ENCODE data around the gene B3GNT9. TPM values are rescaled to one million over a fixed set of nuclear protein-coding genes. Genes with fewer than 3 reads are reported as not detected.

The B3GNT9 gene
- total and polyA plus RNA-seq, 8 donors: 1.8 to 9.3 (median 3.6) TPM

DNA sequence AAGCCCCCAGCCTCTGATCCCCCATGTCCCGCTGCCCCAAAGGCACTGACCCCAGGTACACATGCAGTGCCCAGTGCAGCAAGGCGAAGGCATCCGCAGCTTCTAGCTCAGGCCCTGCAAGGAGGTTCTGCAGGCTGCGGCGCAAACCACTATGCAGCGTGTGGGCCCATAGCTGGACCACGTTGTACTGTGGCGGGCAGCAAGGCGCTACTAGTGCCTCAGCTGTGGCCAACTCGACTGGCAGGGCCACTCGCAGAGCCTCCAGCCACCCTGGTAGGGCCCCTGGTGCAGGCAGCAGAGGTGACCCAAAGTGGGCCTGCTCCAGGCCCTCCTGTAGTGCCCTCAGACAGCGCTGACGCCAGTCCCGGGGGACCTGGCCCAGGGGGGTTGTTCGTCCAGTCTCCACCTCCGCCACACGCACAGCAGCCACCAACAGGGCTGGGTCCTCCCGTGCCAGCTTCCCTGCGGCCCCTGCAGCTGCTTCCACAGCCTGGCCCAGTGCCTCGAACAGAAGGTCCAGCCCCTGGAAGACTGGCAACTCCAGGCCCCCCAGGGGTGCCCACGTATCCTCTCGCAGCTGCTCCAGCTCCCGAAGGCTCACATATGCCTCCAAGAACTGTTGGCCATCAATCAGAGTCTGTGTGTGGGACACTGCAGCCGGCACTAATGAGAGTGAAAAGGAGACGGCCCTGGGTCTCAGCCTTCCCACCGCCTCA lies 36.5 kb upstream of the B3GNT9 start:
- 74 to 77% methylated on average over 26 of the region's 26 CpGs for WGBS, 2 donors
- no peaks in the 10 kb centered on the region for H3K36me3 ChIP-seq
- H3K27me3 ChIP-seq: no peaks in the 10 kb centered on the region
- H3K4me3 ChIP-seq: no peak overlapping the region
- peak in 2 of 6 donors; percentile 35 to 76 for DNase-seq
- no peak for FAIRE-seq
- H3K27ac ChIP-seq: no peak overlapping the region
- peaks cover 10 to 20% (median 18%) of the 10 kb centered on the region in 3 donors for H3K4me1 ChIP-seq
- no peaks in the 10 kb centered on the region for H3K9me3 ChIP-seq
- no peak for ATAC-seq
- TF ChIP-seq CTCF (IDR thresholded peaks at IDR 0.05): no peak
- intact Hi-C loops (cut with DNase I): loop anchor here in 1 of 3 donors (10.0 kb wide), 1 partner anchor 173 kb away; no protein-coding TSS in a partner anchor

- Histone ChIP-seq H3K27me3 (no peaks in the 10 kb centered on the region), H3K36me3 (no peaks in the 10 kb centered on the region), H3K27ac (no peak overlapping the region), H3K4me1 (peaks cover 8 to 18% (median 16%) of the 10 kb centered on the region in 3 donors), H3K9me3 (no peaks in the 10 kb centered on the region), H3K4me3 (no peak overlapping the region)
- intact Hi-C loops (cut with DNase I): loop anchor here in 1 of 3 donors (10.0 kb wide), 1 partner anchor 172 kb away; no protein-coding TSS in a partner anchor
- WGBS, 2 donors: 40 to 60% methylated on average over 5 of the region's 5 CpGs
- no peak for FAIRE-seq
- ATAC-seq: no peak
- TF ChIP-seq CTCF (IDR thresholded peaks at IDR 0.05): no peak
- DNase-seq: no peak
Observed at GRCh38 chr16:67186550-67186950, 35.8 kb upstream of the B3GNT9 start.

DNA sequence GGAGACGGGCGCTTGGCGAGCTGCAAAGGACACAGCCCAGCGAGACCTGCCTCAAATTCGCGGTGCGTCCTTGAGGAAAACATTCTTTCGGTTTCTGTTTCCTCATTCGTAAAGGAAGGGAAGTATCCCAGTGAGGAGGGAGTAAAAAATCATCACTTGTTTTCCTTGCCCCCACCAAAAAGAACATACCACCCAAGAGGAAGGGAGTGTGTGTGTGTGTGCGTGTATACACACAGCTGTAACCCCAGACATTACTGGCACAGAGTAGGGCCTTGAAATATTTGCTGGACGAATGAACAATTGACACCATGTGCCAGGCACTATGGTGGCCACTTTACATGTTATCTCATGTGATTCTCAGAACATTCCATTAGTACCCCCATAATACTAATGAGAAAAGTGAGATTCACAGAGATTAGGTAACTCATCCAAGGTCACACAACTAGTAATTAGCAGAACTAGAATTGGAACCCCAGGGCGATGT lies 34.9 kb upstream of the B3GNT9 start:
- WGBS, 2 donors: 6 to 7% methylated on average over 12 of the region's 12 CpGs
- TF ChIP-seq CTCF (IDR thresholded peaks at IDR 0.05): no peak
- Histone ChIP-seq H3K27ac (no peak overlapping the region), H3K36me3 (no peaks in the 10 kb centered on the region), H3K27me3 (no peaks in the 10 kb centered on the region), H3K4me3 (peak overlapping the region in 1 of 4 donors; percentile 4), H3K9me3 (no peaks in the 10 kb centered on the region), H3K4me1 (peaks cover 4 to 15% (median 12%) of the 10 kb centered on the region in 3 donors)
- no peak for DNase-seq
- no peak for FAIRE-seq
- no peak for ATAC-seq
- intact Hi-C loops (cut with DNase I): loop anchor here in 1 of 3 donors (10.0 kb wide), 1 partner anchor 171 kb away; no protein-coding TSS in a partner anchor

DNA sequence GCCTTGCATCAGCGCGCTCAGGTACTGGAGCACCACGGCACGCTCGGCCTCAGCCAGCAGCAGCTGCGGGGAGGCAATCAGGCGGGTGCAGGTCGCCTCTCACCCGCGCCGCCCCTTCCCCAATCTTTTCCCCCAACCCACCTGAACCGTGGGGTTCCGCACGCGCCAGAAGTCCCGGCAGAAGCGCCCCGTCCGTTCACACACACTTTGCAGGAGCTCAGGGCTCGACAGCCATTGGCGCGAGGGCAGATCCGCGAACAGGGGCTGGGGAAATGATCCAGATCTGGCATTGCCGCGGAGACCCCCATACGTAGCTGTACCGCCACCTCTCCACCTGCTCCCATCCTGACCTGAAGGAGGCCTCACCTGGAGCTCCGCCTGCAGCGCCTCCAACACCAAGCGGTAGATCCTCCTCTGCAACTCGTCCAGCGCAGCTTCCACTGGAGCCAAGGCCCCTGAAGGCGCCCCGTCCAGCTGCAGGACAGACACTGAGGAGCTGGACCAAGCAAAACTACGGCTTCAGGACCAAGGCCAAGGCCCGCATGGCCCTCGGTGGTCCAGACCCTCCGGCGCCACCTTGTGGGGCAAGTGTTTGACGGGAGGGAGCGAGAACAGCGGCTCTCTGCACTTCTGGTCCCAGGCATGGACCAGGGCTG lies 34.3 kb upstream of the B3GNT9 start:
- H3K27ac ChIP-seq: no peak overlapping the region
- peak; percentile 64 to 75 (median 74) for TF ChIP-seq CTCF (IDR thresholded peaks at IDR 0.05)
- peaks cover 4 to 15% (median 12%) of the 10 kb centered on the region in 3 donors for H3K4me1 ChIP-seq
- ATAC-seq (peak; percentile 57 to 72 (median 67)), FAIRE-seq (no peak), DNase-seq (peak; percentile 88 to 97 (median 93))
- H3K9me3 ChIP-seq: no peaks in the 10 kb centered on the region
- peak overlapping the region in 2 of 4 donors; percentile 52 to 64 for H3K4me3 ChIP-seq
- 13 to 14% methylated on average over 42 to 43 of the region's 43 CpGs for WGBS, 2 donors
- no peaks in the 10 kb centered on the region for H3K27me3 ChIP-seq
- intact Hi-C loops (cut with DNase I): loop anchor here in 1 of 3 donors (10.0 kb wide), 1 partner anchor 170 kb away; no protein-coding TSS in a partner anchor
- H3K36me3 ChIP-seq: no peaks in the 10 kb centered on the region
